HL-60/S4 treated with phorbol 12-myristate 13-acetate at 8.2 ng/mL for 4 days and 3 days (cell line): ENCODE results near the gene ATP6V0D1.

ENCODE experiments used
- in situ Hi-C: fragments of 300-500 bp; cut with MboI; formaldehyde crosslinking; loops from 2 replicates; pipeline ENCODE4 v1.15.0; 2022; ENCODE audit warnings: low sequenced_read_pairs

ATP6V0D1 gene

DNA sequence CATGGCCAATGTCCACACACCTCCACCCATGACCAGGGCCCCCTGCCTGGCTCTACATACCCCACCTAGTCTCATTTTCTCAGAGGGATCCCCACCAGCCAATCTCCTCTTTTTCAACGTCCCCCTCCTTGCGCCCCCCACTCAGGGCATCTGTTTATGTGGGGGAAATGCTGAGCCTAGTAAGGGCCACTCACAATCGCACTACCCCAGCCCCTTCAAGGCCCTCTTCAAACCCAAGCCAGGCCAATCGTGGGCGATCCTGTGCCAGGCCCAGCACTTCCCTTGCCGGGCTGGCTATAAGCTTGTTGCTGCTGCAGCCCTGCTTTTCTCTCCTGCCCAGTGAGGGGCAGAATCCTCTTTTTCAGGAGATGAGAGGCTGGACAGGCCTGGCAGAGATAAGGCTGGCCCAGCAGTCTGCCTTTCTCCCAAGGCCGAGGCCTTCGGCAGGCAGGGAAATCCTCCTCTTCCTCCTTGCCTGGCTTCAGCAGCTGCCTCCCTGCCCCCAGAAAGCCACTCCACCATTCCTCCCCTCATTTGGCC is 33.9 kb downstream of the ATP6V0D1 start:
- in situ Hi-C loops = loop anchor here (25.0 kb wide), 1 partner anchor 485 kb away; the partner anchor contains the start of gene CES3

DNA sequence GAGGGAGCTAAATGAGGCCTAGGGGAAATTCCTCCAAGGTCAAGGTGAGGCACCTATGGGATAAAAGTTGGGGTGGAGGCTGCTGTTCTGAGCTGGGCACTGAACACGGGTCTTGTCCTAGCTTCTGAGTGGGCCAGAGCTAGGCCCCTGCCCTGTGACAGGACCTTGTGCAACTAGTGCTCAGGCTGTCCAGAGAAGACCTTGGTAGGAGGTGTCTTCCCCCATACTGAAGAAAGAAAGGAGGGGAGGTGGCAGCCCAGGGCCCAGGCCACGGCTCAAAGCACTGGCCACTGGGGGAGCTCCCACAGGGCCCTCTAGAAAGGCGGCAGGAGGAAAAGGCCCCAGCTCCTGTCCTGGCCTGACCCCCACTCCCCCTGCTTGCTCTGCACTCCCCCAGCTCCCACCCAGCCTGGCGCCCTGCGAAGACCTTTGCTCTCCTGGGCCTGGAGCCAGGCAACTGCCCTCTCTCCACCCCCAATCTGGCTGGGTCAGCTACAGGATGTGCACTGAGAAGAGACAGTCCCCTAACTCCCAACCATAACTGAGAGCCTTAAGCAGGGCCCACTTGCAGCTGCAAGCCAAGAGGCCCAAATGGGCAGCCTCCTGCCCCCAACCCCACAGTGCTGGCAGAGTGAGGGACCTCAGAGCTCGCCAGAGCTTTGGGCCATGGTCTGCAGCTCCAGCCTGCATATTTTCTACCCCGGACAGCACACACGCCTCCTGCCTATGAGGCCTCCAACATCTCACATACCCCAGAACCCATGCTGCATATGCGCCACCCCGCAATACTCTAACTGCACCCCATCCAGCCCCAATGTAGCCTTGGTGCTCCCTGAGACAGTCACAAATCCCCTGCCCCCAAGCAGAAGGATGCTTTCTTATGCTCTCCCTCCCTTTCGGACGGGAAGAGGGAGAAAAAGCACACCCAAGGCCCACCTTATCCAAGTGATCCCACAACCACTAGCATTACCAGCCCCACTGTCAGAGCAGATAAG is 34.7 kb downstream of the ATP6V0D1 start:
- in situ Hi-C loops = loop anchor here (25.0 kb wide), 1 partner anchor 484 kb away; the partner anchor contains the start of gene CES3

DNA sequence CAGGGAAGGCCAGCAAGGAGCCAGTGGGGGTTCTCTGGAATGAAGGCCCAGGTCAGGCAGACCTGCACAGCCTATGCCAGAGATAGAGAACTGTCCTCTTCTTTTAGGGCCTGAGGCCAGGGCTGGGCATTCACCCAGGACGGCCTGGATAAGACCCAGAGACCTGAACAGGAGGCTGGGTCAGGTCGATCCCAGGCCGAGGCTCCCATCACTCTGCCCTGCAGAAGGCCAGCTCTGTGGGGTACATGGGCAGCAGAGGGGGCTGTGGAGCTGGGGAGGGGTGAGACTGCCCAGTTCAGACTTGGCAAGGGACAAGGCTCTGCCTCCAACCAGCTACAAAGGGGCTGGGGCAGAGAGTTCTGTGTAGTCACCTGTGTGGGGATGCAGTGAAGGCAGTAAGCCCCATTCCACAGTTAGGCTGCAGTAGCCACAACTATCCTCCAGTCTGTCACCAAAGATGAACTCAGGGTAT is 35.5 kb downstream of the ATP6V0D1 start:
- in situ Hi-C loops = loop anchor here (25.0 kb wide), 1 partner anchor 483 kb away; the partner anchor contains the start of gene CES3

DNA sequence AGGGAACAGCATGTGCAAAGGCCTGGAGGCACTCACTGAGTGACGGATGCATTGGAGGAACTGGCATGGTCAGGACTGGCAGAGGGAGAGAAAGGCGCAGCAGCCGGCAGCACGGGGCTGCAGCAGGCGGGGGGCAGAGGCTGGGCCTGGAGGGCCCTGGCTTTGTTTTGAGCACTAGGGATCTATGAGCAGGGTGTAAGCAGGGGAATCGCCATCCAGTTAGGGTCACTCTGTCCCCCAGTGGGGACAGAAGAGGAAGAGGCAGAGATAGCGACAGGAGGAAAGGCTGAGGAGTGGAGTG is 35.9 kb downstream of the ATP6V0D1 start:
- in situ Hi-C loops = loop anchor here (25.0 kb wide), 1 partner anchor 483 kb away; the partner anchor contains the start of gene CES3

DNA sequence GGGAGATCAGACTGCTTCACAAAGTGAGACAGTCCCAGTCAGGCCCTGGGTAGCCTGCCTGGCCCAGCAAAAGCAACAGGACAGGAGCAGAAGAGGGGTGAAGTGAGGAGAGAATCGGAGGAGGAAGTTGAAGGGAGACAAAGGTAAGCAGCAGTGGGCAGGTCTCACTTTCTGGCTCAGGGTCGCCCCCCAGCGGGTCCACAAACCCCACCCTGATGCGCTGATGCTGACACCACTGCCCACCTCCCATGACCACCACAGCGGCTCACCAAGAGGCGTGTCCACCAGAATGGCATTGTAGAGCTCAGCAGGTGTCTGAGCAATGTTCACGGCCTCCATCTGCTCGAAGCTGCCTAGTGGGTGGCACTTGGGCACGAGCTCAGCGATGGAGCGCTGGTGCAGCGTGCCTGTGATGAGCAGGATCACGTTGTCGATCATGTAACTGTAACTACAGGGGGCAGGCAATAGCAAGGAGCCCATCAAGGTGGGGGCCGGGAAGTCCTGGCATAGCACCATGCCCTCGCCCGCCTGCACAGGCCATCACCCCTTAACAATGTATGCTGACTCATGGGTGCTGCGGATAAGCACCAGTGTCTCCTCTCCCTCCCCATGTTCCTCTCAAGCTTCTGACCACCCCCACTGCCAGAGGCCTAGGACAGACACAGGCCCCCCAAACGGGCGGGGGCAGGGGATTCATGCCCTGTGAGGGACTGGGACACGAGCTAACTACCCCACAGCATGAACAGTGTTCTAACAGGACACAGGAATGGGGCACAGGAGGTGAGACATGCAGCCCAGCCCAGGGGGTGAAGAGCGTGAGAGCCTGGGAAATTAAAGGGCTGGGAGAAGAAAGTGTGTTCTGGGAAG is 36.5 kb downstream of the ATP6V0D1 start:
- in situ Hi-C loops = loop anchor here (25.0 kb wide), 1 partner anchor 482 kb away; the partner anchor contains the start of gene CES3

DNA sequence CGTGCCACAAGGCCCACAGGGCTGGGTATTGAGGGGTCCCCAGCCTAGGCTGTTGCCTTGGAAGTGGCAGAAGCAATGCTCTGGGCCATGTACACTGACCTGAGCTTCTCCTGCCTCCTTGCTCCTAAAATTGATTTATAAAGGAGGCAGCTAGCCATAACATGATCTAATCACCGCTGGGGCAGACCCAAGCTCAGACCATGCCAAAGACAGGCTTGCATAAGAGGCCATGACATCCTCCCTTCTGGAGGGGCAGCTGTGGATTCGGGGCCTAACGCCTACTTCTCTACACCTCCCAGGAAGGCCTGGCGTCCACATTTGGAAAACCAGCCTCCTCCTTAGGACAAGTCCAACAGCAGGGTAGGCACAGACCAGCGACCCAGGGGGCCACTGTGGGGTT is 37.7 kb downstream of the ATP6V0D1 start:
- in situ Hi-C loops = loop anchor here (25.0 kb wide), 1 partner anchor 481 kb away; the partner anchor contains the start of gene CES3

DNA sequence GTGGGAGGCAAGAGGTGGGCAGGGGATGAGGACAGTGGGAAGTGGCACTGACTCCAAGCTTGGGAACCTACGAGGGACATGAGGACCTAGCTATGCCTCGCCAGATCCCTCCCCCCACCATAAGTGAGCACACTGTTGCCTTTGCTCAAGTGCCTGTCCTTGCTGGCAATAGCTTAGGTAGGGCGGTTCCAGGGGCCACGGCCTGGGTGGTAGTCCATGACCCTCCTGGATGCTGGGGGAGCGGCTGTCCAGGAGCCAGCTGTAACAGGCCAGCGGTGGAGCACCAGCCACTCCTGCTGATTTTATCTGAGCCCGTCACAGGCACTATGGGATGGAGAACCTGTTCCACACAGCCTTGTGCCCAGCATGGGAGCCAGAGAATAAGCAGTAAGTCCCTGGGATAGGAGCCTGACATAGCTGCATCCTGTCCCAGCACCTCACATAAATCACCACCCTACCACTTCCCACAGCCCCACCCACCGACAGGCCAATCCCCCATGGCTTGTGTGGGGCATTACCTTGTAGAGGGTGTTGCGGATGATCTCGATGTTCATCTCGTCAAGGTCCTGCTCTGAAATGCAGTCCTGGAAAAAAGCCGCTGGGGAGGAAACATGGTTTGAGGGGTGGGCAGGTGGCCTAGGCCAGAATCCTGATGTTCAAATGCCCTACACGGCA is 38.2 kb downstream of the ATP6V0D1 start:
- in situ Hi-C loops = loop anchor here (25.0 kb wide), 1 partner anchor 480 kb away; the partner anchor contains the start of gene CES3

DNA sequence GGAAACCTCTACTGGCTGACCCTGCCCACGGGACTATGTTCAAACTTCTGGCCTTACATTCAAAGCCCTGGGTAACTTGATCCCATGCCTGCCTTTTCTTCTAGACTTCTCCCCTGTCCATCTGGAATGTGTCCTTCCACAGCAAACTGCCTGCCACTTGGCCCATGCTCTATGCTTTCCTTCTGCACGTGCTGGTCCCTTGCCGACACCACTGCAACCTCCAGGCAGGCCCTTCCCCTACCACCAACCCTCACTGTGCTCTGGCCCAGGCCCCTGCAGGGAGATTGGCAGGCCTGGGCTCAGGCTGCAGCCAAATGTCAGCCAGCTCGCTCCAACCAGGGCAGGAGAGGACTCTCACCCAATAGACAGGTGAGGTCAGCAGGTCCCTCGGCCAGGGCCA is 39.0 kb downstream of the ATP6V0D1 start:
- in situ Hi-C loops = loop anchor here (25.0 kb wide), 1 partner anchor 480 kb away; the partner anchor contains the start of gene CES3

DNA sequence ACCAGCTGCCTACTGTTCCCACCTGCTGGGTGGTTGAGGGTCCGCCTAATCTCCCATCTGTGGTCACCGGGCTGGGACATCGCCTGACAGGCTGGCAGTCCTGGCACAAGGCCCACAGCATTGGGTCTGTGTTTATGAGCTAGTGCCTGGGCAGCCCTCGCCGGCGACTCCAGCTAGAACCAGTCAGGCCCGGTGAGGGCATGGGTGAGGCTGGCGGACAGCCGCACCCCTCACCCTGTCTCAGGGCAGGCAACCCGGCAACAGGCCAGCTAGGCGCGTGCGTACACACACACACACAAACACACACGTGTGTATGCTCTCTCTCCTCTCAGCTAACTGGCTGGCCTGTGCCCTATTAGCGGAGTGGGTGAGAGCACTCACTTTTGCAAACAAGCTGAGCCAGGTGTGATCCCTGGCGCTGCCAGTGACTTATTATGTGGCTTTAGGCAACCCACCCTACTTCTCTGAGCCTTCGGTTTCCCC is 39.6 kb downstream of the ATP6V0D1 start:
- in situ Hi-C loops = loop anchor here (25.0 kb wide), 1 partner anchor 479 kb away; the partner anchor contains the start of gene CES3

DNA sequence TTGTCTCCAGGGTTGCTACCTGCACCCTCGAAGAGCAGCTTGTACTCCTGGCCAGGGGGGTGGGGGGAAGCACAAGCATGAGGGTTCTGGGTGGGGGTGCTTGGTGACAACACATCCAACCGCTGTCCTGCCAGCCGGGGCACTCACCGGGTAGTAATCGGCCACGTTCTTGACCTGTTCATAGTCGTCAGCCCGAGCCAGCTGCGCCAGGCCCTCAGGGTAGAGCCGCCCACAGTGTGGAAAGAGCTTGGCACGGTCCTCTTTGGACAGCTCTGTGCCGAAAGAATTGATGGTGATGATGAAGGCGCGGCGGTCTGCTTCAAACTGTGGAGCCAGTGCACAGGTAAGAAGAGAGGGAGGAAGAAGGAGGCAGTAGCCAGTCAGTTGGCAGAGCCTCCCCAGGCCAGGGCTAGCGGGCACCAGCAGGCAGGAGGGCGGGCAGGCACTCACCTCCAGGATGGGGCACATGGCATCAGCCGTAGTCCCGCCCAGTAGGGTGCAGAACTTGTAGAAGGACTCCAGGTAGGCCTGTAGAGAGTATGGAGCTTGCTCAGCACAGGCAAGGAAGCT is 42.0 kb downstream of the ATP6V0D1 start:
- in situ Hi-C loops = loop anchor here (25.0 kb wide), 1 partner anchor 477 kb away; the partner anchor contains the start of gene CES3

DNA sequence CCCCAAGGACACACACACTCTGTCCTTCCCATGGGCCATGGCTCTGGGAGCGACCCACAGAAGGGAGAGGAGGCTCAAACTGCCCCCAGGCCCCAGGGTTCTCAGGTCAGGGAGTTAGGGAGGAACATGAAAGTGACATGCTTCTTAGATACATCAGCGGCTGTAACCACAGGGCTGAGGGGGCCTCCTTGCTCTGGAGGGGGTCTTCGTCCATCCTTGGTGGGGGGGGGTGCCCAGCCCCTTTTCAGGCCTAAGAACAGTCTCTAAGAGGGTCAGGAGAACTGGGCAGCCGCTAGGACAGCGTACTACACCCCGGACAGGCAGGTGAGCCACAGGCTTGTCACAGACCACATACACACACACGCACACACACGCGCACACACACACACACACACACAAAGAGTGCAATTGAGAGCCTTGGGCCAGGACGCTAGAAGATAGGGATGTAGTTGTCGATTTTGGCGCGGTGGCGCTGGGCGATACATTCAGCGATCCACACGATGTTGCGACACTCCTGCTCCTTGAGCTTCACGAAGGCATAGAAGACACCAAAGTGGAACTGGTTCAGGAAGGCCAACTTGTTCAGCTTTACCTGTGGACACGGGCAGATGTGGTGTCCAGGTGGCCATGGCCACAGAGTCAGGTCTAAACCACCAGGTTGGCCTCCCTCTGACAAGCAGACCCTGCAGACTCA is 42.7 kb downstream of the ATP6V0D1 start:
- in situ Hi-C loops = loop anchor here (25.0 kb wide), 1 partner anchor 476 kb away; the partner anchor contains the start of gene CES3

DNA sequence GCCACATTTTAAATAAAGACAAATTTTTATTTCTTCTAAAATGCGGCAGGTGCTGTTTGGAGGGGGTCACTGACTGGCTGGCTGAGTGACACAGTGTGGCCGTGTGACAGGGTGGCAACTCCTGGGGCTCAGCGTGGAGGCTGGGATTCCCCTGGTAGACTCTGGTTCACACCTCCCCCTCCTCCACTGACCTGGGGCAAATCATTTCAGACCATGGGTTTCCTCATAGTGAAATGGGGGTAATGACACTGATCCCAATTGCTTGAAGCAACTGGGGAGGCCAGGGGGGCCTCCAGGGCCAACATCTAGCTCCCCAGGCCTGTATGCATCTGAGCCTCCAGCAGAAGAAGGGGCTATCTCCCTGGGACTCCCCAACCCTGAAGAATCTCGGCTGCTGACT is 43.4 kb downstream of the ATP6V0D1 start:
- in situ Hi-C loops = loop anchor here (25.0 kb wide), 1 partner anchor 475 kb away; the partner anchor contains the start of gene CES3

DNA sequence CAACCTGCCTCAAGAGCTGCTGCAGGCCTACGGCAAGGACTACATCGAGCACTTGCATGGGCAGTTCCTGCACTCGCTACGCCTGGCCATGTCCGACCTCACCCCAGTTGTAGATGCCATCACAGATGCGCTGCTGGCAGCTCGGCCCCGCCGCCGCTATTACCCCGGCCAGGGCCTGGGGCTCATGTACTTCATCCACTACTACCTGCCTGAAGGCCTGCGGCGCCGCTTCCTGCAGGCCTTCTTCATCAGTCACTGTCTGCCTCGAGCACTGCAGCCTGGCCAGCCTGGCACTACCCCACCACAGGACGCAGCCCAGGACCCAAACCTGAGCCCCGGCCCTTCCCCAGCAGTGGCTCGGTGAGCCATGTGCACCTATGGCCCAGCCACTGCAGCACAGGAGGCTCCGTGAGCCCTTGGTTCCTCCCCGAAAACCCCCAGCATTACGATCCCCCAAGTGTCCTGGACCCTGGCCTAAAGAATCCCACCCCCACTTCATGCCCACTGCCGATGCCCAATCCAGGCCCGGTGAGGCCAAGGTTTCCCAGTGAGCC is 44.2 kb downstream of the ATP6V0D1 start:
- in situ Hi-C loops = loop anchor here (25.0 kb wide), 1 partner anchor 474 kb away; the partner anchor contains the start of gene CES3

DNA sequence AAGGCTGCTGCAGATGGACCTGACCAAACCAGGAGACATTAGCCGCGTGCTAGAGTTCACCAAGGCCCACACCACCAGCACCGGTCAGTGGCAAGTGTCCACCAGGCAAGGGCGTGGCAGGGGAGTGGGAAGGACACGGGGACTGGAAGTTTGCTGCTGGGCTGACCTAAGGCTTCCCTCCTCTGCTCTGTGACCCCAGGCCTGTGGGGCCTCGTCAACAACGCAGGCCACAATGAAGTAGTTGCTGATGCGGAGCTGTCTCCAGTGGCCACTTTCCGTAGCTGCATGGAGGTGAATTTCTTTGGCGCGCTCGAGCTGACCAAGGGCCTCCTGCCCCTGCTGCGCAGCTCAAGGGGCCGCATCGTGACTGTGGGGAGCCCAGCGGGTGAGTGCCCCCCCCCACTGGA is 45.2 kb downstream of the ATP6V0D1 start:
- in situ Hi-C loops = loop anchor here (25.0 kb wide), 1 partner anchor 473 kb away; the partner anchor contains the start of gene CES3

DNA sequence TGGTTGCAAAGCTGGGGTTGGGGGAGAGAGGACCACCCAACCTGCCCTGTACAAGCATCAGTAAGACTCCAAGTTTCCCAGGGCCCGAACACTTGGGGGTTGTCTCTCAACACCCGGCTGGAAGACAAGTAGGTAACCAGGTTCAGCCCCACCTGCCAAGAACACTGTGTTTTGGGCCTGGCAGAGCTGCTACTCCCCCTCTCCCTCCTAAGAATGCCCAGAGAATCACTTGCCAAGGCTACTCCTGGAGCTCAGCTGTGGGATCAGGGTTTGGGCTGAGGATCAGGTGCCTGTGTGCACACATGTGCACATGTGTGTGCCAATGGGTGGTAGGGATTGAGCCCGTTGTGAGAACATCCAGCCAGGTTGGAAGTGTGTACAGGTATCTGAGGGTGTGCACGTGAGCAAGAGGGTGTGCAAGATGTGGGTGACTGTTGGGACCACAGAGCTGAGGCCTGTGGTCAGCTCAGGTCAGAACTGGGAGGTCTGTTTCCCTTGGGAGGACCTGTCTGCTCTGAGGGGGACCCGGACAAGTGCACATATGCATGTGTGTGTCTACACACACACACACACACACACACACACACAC is 47.7 kb downstream of the ATP6V0D1 start:
- in situ Hi-C loops = loop anchor here (25.0 kb wide), 1 partner anchor 471 kb away; the partner anchor contains the start of gene CES3

DNA sequence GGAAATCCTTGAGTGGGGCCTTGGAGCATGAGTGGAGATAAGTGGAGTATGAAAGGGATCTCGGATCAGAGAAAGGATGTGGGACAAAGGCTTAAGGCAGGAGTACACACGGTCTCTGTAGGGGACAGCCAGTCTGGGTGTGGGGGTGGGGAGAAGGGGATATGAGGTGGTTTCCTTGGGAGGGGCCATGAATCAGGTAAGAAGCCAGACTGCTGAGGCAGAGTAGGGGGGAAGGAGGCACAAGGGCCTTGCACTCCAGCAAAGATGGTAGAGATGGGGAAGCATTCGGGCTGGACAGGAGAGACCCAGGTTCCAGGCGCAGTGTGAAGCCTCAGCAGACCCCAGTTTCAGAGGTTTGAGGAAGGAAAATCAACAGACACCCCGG is 48.5 kb downstream of the ATP6V0D1 start:
- in situ Hi-C loops = loop anchor here (25.0 kb wide), 1 partner anchor 470 kb away; the partner anchor contains the start of gene CES3

DNA sequence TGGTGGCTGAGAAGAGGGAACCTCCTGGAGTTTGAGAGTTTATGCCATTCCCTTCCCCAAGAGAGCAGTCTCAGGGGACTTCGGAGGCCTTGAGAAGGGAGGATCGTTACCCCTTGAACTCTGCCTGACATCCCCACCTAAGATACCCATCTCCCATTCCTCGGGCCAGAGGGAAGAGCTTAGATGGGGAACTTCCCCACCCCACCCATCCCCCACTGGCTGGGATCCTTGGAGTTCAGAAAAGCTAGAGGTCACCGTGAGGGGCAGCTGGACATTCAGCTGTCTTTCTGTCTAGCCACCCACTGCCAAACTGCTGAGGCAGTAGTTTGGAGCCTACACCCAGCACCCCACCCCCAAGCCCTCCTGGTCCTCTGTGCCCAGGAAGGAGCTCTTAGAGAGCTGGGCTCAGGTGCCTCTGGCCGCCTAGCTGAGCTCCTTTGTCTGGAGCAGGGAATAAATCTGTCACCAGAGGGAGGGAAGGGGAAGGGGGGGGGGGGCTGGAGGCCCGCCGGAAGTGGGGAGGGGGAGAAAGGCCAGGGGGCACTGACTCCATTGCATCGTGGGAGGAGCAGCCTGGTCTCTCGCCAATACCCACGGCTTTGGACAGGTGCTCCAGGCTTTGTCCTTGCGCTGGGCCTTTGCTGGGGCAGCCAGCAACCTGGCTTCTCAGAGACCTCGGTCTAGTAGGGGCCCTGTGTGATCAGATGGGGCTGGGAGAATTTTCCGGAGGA is 49.0 kb downstream of the ATP6V0D1 start:
- in situ Hi-C loops = loop anchor here (25.0 kb wide), 1 partner anchor 470 kb away; the partner anchor contains the start of gene CES3
